HCT116 (cell line): ENCODE results near the gene PRKG1. TPM values are rescaled to one million over a fixed set of nuclear protein-coding genes. Genes with fewer than 3 reads are reported as not detected.

Source experiments
- ATAC-seq: fragments of 200-7000 bp; cut with Tn5 transposase; 2 replicates; pipeline ENCODE4 v1.9.1; 2020; ENCODE audit warnings: mild to moderate bottlenecking, moderate library complexity
- BruUV-seq: library from RNA; stranded (reverse); fragments of 400-500 nt; replicated peaks from 2 replicates; lab custom pipeline; 2021; lab: Mats Ljungman, UMichigan
- CTCF ChIA-PET: fragments of 300-600 bp; sonication (Branson Sonifier 250); formaldehyde crosslinking; loops from one replicate; lab custom pipeline; 2021; ENCODE audit warnings: antibody characterized with exemption; lab: Charles Lee
- POLR2A ChIA-PET: fragments of 300-600, 350-600 bp; sonication (Branson Sonifier 250); formaldehyde crosslinking; loops from one replicate; lab custom pipeline; 2021; ENCODE audit warnings: antibody characterized with exemption; lab: Charles Lee
- RAD21 ChIA-PET, 2 experiments: fragments of 300-600 bp; sonication (Branson Sonifier 250); formaldehyde crosslinking; loops; one replicate each; lab custom pipeline; 2023; ENCODE audit warnings: low total read pairs in 2 of 2; ENCODE audit not compliant: uncharacterized antibody in 2 of 2, unreplicated experiment in 2 of 2, low non-redundant PET in 1 of 2; lab: Charles Lee
- DNase-seq: peaks from one replicate; pipeline ENCODE4 v3.0.0-alpha.2; 2010; ENCODE audit warnings: low read depth, low spot score
- H2AFZ ChIP-seq: fragments of 200-600 bp; shearing (Covaris generic), sonication (generic); 2 replicates; pipeline ENCODE4 v1.6.1; 2017; ENCODE audit warnings: low read depth, mixed run types, mixed read lengths, antibody characterized with exemption, low read length; ENCODE audit not compliant: poor library complexity, severe bottlenecking
- H3K27ac ChIP-seq: 2 replicates; pipeline ENCODE4 v1.5.1; 2012; ENCODE audit warnings: low read depth, low read length
- H3K27me3 ChIP-seq: fragments of 200-600 bp; sonication (generic); 2 replicates; pipeline ENCODE4 v1.6.1; 2016; ENCODE audit warnings: mixed run types, low read length, mixed read lengths; ENCODE audit not compliant: insufficient read depth
- H3K36me3 ChIP-seq, 2 experiments: fragments of 200-500 bp in 1 of 2; fragments of 200-600 bp in 1 of 2; sonication (Bioruptor generic) in 1 of 2; sonication (generic) in 1 of 2; 2 replicates each; pipeline versions ENCODE4 v1.5.1 to v1.6.1; 2014 to 2016; ENCODE audit warnings: low read length in 2 of 2, inconsistent platforms in 1 of 2, mixed read lengths in 1 of 2, mixed run types in 1 of 2; ENCODE audit not compliant: insufficient read depth in 2 of 2, control insufficient read depth in 1 of 2
- H3K4me1 ChIP-seq, 2 experiments: fragments of 200-600 bp in 1 of 2; sonication (generic) in 1 of 2; 2 replicates each; pipeline versions ENCODE4 v1.5.1 to v1.6.1; 2012 to 2017; ENCODE audit warnings: low read length in 2 of 2, inconsistent platforms in 1 of 2, mild to moderate bottlenecking in 1 of 2, mixed read lengths in 1 of 2, mixed run types in 1 of 2, moderate library complexity in 1 of 2; ENCODE audit not compliant: insufficient read depth in 2 of 2, control insufficient read depth in 1 of 2
- H3K4me2 ChIP-seq: fragments of 200-600 bp; sonication (generic); 2 replicates; pipeline ENCODE4 v1.6.1; 2017; ENCODE audit warnings: mixed run types, low read length, mixed read lengths
- H3K4me3 ChIP-seq, 2 experiments: fragments of 200-600 bp in 1 of 2; sonication (generic) in 1 of 2; replicated peaks in 1 of 2; 2 replicates each; pipeline ENCODE4 v1.5.1; 2011 to 2016; ENCODE audit warnings: low read length in 2 of 2, control low read depth in 1 of 2, low read depth in 1 of 2, mild to moderate bottlenecking in 1 of 2, mixed read lengths in 1 of 2, mixed run types in 1 of 2
- H3K79me2 ChIP-seq: fragments of 200-600 bp; sonication (generic); 2 replicates; pipeline ENCODE4 v1.6.1; 2017; ENCODE audit warnings: mild to moderate bottlenecking, mixed run types, low read length, moderate library complexity, mixed read lengths; ENCODE audit not compliant: insufficient read depth
- H3K9ac ChIP-seq: fragments of 200-600 bp; sonication (generic); 2 replicates; pipeline ENCODE4 v1.6.1; 2016; ENCODE audit warnings: low read length, mixed read lengths
- H3K9me2 ChIP-seq: fragments of 200-600 bp; sonication (generic), shearing (Covaris generic); 2 replicates; pipeline ENCODE4 v1.6.1; 2017; ENCODE audit warnings: mixed run types, mild to moderate bottlenecking, moderate library complexity; ENCODE audit not compliant: insufficient read depth
- H3K9me3 ChIP-seq, 2 experiments: fragments of 200-500 bp in 1 of 2; fragments of 200-600 bp in 1 of 2; sonication (Bioruptor generic) in 1 of 2; sonication (generic) in 1 of 2; 2 replicates each; pipeline ENCODE4 v1.6.1; 2014 to 2017; ENCODE audit warnings: low read length in 2 of 2, mixed read lengths in 2 of 2, inconsistent platforms in 1 of 2, low read depth in 1 of 2, mild to moderate bottlenecking in 1 of 2, mixed run types in 1 of 2, moderate library complexity in 1 of 2; ENCODE audit not compliant: control insufficient read depth in 1 of 2, insufficient read depth in 1 of 2
- H4K20me1 ChIP-seq: fragments of 200-600 bp; sonication (generic), shearing (Covaris generic); 2 replicates; pipeline ENCODE4 v1.6.1; 2017; ENCODE audit warnings: mixed run types, mild to moderate bottlenecking, moderate library complexity; ENCODE audit not compliant: insufficient read depth
- ATF3 ChIP-seq: IDR thresholded peaks from 2 replicates; pipeline ENCODE4 v1.6.1; 2012
- CEBPB ChIP-seq: IDR thresholded peaks from 2 replicates; pipeline ENCODE4 v1.6.1; 2012; ENCODE audit warnings: low read depth
- CTCF ChIP-seq, 3 experiments: fragments of 200-600 bp in 1 of 3; sonication (generic) in 1 of 3; IDR thresholded peaks in 2 of 3; conservative IDR thresholded peaks in 1 of 3; 2 replicates each; pipeline ENCODE4 v1.5.1; 2012 to 2017; ENCODE audit warnings: low read depth in 2 of 3, low read length in 2 of 3, antibody characterized with exemption in 1 of 3, borderline replicate concordance in 1 of 3, control low read depth in 1 of 3, mild to moderate bottlenecking in 1 of 3, mixed read lengths in 1 of 3, mixed run types in 1 of 3, moderate library complexity in 1 of 3; ENCODE audit not compliant: insufficient read depth in 1 of 3
- EGR1 ChIP-seq: IDR thresholded peaks from 2 replicates; pipeline ENCODE4 v1.6.1; 2012; ENCODE audit warnings: low read depth
- JUND ChIP-seq: IDR thresholded peaks from 2 replicates; pipeline ENCODE4 v1.6.1; 2012
- RAD21 ChIP-seq: IDR thresholded peaks from 2 replicates; pipeline ENCODE4 v1.6.1; 2012; ENCODE audit warnings: low read depth, mild to moderate bottlenecking
- REST ChIP-seq: IDR thresholded peaks from 2 replicates; pipeline ENCODE4 v1.6.1; 2012; ENCODE audit warnings: low read depth
- TCF7L2 ChIP-seq: IDR thresholded peaks from 2 replicates; pipeline ENCODE4 v1.7.0; 2011; ENCODE audit warnings: borderline replicate concordance, inconsistent platforms; ENCODE audit not compliant: insufficient read depth, insufficient read length; ENCODE audit errors: extremely low read depth
- ZBTB33 ChIP-seq: IDR thresholded peaks from 2 replicates; pipeline ENCODE4 v1.6.1; 2011; ENCODE audit warnings: mild to moderate bottlenecking, low read length, moderate library complexity; ENCODE audit not compliant: insufficient replicate concordance; ENCODE audit errors: extremely low read depth
- ZFX ChIP-seq: fragments of 450-650 bp; IDR thresholded peaks from 2 replicates; pipeline ENCODE4 v1.6.1; 2017
- intact Hi-C: fragments of 100-400 bp; cut with micrococcal nuclease; formaldehyde crosslinking; loops from 2 replicates; pipeline ENCODE4 v1.10.0; 2022
- total RNA-seq: library from RNA; stranded (reverse); gene quantifications from one replicate; pipeline ENCODE4 v1.2.1, GENCODE V29; 2021; ENCODE audit not compliant: unreplicated experiment

The PRKG1 gene
- total RNA-seq, 1 experiment from 2014 or later: 1.4 TPM

GRCh38 chr10:51881213-51881612 is 806.9 kb downstream of the PRKG1 start:
- intact Hi-C loops: no loop called here
- no peaks in the 10 kb centered on the region for H3K79me2 ChIP-seq
- no peaks in the 10 kb centered on the region for H3K9me3 ChIP-seq
- POLR2A ChIA-PET: no interaction called here
- H3K9ac ChIP-seq: no peak overlapping the region
- H3K4me2 ChIP-seq: no peak overlapping the region
- no peak overlapping the region for H2AFZ ChIP-seq
- ATAC-seq (no peak), DNase-seq (no peak)
- BruUV-seq: no TSS peak
- no peaks in the 10 kb centered on the region for H3K4me1 ChIP-seq
- no peaks in the 10 kb centered on the region for H3K9me2 ChIP-seq
- CTCF ChIA-PET: no interaction called here
- H4K20me1 ChIP-seq: no peaks in the 10 kb centered on the region
- RAD21 ChIA-PET: no interaction called here
- no peak overlapping the region for H3K27ac ChIP-seq
- H3K27me3 ChIP-seq: no peaks in the 10 kb centered on the region
- no peak overlapping the region for H3K4me3 ChIP-seq
- H3K36me3 ChIP-seq: no peaks in the 10 kb centered on the region
- TF ChIP-seq REST (no peak), RAD21 (no peak), CTCF (IDR thresholded peaks at IDR 0.05 in 2 of 3, conservative IDR thresholded peaks at IDR 0.05 in 1 of 3; ENCODE audit: borderline replicate concordance in 1 of 3, insufficient read depth in 1 of 3, low read depth in 2 of 3, low read length in 2 of 3) (no peak), CEBPB (no peak), TCF7L2 (no peak), ATF3 (no peak), JUND (no peak), ZBTB33 (no peak), EGR1 (no peak), ZFX (no peak)
- TF ChIP-seq, all 23 proteins: peak for 0
